Measurements from ENCODE around the gene LCE1E.

The LCE1E gene, protein sequence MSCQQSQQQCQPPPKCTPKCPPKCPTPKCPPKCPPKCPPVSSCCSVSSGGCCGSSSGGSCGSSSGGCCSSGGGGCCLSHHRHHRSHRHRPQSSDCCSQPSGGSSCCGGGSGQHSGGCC

GRCh38 chr1:152786077-152786476 is at the start of gene LCE1E:
LCE1E (plus strand) TSS chr1:152786257; CDS start chr1:152787300, 1,043 bp downstream.
- DNase-seq = no peak

DNA sequence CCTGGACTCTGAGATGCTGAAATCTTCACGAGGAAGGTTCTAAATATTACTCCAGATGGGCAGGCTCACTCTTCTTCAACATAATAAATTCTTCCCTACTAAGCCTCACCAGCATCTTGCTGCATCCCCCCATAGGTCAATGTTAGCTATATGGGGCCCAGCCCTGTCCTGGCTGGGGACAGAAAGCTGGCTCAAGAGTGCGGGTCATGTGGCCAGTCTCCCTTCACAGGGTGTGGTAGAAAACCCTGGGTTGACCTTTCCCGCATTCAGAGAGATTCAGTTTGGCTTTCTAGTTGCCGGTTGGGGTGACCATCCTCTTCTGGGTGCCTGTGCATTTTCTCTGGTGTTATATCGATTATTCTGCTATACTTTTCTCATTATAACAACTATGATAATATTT is 48.1 kb upstream of the LCE1E start:
- no peak for DNase-seq

GRCh38 chr1:152739841-152740240 is 46.2 kb upstream of the LCE1E start:
- no peak for DNase-seq

DNA sequence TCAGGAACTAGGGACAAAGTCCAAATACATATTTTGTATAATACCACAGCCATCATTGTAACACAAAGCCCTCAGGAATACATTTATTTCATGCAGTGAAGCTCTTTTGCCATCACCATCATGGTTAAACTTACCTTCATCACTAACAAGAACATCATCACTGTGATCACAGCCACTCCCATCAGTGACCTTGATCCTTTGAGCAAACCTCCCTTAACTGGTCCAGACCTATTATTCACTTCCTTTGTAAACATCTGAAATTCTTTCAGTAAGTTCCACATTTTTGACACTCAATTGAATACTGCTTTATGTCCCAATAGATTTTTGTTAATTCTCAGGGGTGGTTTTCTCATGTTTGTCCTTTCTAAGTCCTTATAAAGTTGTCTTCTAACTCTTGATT is 44.4 kb upstream of the LCE1E start:
- DNase-seq = no peak

DNA sequence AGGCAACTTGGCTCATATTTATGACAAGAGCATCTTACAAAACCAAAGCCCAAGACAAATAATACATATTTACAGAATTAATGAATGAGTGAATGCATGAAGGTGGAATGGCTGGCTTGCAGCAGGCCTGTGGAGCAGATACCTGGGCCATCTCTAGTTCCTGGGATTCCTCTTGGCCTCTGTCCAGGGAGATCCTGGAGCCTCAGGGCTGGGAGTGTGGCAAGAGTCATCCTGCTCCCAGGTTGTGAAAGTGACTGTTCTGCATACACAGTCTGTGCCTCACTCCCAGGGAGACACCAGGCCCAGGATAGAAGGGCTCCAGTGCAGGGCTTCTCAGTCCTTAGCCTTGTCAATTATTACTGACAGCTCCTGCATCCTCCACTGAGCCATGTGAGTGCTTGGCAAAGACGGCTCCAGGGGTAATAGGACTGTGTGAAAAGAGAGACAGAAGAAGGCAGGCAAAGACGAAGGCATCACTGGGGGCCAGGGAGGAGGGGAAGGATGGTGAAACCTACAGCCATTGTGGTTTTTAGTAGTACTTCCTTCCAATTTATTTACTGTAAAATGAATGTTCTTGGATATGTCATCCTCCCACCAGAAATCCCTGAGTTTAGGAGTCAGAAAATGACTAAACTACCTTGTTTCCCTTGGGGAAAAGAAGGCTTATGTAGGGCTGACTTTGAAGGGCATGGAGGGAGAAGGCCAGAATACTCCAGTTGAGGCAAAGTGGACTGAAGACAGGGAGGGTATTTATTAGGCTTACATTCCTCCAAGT is 42.5 kb upstream of the LCE1E start:
- DNase-seq = no peak

DNA sequence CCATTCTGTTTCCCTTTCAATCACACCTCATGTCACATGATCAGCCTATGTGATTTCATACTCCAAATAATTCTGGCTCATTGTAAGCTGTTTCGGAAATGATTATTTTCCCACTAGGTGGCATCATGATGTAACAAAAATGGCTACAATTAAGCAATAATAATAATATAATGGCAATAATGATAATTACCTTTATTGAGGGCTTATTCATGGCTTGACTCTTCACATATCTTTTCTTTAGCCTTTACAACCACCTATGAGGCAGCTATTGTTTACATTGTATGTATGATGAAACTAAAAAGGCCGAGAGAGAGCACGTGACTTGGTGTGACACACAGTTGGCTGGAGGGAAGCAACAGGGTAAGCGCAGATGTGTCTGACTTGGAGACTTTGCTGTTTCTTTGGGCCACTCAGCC is 40.8 kb upstream of the LCE1E start:
- DNase-seq = no peak

DNA sequence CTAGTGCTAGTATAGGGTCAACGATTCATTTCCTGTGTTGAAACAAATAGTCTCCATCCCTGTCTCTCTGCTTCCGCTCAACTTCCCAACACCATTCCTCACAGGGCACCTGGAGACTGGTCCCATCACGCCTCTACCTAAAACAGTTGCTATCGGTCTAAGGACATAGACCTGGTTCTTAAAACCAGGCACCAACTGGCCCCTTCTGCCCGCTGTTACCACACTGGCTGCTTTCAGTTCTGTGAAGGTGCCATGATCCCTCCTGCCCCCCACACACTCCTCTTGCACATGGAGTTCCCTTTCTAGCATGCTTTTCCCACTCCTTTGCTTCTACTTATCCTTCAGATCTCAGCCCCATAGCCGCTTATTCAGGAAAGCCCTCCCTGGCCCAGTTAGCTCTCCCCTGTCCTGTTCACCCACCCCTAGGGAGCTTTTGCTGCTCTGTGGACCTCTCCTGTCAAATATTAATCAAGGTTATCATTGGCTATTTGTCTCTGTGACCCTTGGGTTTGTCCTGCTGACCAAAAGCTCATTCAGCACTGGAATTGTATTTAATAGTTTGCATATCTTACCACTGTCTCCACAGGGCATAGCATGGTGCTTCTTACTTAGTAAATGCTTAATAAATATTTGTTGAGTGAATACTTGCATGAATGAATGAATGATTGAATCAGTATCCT is 40.2 kb upstream of the LCE1E start:
- DNase-seq = no peak

DNA sequence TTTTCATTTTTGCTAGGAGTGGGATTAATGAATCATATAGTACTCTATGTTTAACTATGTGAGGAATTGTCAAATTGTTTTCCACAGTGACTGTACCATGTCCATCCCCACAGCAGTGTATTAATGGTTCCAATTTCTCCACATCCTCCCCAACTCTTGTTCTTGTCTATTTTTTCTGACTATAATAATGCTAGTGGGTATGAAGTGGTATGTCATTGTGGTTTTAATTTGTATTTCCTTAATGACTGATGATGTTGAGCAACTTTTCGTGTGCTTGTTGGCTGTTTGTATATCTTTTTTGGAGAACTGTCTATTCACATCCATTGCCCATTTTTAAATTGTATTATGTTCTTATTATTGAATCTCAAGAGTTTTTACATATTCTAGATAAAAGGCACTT is 38.2 kb upstream of the LCE1E start:
- no peak for DNase-seq

DNA sequence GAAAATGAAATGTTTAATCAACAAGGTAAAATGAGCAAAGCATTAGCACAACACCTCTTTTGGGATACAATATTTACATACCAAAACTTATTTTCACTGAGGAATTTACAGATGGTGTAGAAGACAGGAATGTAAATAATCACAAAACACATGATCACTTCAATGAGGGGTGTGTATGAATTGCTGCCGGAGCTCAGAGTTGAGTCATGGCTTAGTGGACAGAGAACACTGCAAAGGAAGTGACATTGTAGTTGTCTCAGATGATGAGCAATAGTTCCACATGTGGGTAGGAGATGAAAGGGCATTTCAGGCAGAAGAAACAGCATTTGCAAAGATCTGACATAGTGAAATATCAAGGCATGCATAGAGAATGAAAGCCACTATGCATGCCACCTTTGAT is 33.8 kb upstream of the LCE1E start:
- no peak for DNase-seq

- DNase-seq = no peak
These were observed 32.5 kb upstream of the LCE1E start for GRCh38 chr1:152753586-152753985.

GRCh38 chr1:152756872-152757271 is 29.2 kb upstream of the LCE1E start:
- no peak for DNase-seq

- DNase-seq = no peak
These were observed 28.3 kb upstream of the LCE1E start, which contains the start of gene KPRP for GRCh38 chr1:152757747-152758146. KPRP (plus strand) TSS chr1:152758025; CDS start chr1:152759589, 1,564 bp downstream.

DNA sequence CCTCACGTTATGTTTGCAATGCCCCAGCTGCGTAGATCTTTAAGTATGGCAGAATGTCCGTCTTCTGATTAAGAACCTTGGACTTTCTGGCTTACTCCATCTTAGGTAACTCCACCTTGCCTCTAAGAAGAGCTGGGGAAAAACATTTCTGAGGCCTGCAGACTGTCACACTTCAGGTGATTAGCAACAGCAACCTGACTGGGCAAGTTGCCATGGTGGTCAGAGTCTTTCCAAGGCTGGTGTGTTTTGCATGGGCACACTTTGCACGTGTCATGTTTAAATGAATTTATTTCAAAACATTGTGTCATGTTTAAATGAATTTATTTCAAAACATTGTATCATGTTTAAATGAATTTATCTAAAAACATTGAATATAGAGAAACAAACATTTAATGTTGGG is 27.4 kb upstream of the LCE1E start:
- no peak for DNase-seq

GRCh38 chr1:152759453-152760173 is 26.4 kb upstream of the LCE1E start:
- DNase-seq = no peak

DNA sequence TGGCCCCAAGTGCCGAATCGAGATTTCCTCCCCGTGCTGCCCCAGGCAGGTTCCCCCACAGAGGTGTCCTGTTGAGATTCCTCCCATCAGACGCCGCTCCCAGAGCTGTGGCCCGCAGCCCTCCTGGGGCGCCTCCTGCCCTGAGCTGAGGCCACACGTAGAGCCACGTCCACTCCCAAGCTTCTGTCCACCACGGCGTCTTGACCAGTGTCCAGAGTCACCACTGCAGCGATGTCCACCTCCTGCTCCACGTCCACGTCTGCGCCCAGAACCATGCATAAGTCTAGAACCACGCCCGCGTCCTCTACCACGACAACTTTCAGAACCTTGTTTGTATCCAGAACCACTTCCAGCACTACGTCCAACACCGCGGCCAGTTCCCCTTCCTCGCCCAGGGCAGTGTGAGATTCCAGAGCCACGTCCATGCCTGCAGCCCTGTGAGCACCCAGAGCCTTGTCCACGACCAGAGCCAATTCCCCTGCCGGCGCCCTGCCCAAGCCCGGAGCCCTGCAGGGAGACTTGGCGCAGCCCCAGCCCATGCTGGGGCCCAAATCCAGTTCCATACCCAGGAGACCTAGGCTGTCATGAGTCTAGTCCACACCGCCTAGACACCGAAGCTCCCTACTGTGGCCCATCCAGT is 25.4 kb upstream of the LCE1E start:
- no peak for DNase-seq

DNA sequence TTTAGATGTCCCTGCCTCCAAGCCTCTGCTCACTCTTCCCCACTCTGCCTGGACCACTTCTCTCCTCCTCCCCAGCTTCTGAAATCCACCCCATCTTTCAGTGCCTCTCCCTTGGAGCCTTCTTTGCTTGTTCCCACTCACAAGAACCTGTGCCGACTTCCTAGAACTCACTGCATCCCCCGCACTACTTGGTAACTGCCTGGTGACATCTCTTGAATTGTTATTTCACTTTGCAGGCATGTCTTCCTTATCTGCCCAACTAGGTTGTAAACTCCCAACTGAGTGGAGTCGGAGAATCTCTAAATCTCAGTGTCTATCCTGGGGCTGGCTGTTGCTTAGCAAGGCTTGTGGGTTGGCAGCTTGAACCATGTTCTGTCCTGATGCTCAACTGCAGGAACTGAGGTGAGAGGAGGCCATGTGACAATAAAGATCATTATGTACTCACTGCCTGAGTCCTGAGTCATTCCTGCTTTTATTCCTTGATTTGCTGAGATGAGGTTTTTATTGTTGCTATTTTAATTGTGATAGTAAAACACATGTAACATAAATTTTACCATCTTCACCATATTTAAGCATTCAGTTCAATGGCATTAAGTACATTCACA is 24.3 kb upstream of the LCE1E start:
- DNase-seq = no peak

DNA sequence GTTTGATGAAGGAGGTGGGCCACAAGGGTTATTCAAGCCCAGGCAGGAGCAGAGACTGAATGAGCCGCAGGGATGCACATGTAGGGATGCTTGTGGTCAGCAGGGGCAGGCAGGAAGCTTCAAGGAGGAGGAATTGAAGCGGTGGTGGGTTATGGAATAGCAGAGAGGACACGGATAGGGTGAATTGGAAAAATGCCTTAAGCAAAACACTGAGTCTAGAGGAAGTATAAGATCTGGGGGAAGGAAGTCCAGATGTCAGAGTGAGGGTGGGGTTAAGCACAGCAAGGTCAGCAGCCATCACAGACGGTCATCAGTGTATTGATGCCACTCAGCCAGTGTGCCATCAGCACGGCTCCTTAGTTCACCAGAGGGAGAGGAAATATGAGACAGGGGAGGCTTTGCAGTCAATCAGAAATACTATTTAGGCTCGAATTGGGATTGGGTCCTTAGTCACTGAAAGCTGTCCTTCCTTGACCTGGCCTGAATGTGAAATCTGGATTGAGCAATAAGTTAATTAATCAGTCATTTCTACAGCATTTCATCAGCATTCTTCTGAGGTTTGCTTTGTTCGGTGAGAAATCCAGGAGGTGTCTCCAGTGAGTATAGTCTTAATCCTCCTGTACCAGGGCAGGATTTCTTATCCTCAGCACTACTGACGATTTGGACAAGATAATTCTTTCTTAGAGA is 17.1 kb upstream of the LCE1E start:
- DNase-seq = no peak

DNA sequence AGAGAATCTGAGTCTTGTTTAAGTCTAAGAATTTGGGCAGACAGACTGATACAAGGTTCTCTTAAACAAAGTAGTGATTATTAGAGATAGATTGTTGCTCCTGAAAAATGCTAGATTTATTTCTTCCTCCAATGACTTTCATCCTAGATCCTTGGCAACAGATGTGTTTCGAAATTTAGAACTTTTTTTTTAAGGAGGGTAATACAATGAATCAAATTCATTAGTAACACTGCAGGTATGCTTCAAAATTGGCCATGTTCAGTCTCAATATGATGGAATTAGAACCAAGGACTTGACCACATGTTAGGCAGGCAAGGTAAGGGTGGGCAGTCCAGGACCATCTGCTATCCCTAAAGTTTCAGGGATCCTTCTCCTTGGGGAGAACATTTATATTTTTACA is 15.6 kb upstream of the LCE1E start:
- no peak for DNase-seq

GRCh38 chr1:152774875-152775274 is 11.2 kb upstream of the LCE1E start, which contains the start of gene LCE1F:
LCE1F (plus strand) TSS chr1:152775140; CDS start chr1:152776372, 1,232 bp downstream.
- DNase-seq = no peak

- DNase-seq = no peak
These were observed 9.7 kb upstream of the LCE1E start for GRCh38 chr1:152776361-152776760.

DNA sequence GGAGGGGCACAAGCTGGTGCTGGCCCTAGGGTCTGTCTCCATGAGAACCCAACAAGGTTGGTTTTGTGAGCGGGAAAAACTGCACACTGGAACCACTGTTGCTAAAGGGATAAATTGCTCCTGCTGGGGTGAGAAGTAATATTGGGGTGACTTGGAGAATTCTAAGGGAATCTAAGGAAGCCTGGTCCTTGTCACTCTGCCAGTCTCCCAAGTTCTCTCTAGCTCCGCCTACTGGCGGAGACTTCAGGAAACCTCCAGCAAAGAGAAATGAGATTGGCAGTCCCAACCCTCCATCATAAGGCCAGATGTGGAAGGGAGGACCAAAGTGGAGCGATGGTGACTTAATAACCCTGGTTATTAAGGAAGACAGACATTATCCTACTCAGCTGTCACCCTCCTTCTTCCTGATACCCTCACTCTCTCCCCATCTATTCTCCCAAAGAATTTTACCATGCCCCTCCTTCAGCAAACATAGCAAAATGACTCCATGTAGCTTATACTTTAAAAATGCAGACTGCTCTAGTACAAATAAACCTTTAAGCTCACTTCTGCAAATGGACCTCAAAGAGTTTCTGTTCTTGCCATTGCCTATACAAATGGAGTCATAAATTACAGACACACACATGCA is 8.4 kb upstream of the LCE1E start:
- no peak for DNase-seq
